ENCODE data around the gene MAGI1.

DNA sequence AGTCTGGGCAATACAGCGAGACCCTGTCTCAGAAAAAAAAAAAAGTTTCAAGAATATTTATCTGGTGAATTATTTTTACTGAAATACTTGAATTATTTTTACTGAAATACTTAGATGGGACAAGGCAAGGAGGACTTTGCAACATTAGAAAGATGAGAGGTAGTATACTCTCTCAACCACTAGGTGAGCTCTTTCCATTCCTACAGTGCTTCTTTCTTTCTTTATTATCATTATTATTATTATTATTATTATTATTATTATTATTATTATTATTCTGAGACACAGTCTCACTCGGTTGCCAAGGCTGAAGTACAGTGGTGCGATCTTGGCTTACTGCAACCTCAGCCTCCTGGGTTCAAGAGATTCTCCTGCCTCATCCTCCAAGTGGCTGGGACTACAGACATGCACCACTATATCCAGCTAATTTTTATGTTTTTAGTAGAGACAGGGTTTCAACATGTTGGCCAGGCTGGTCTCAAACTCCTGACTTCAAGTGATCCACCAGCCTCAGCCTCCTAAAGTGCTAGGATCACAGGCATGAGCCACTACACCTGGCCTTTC is 468.8 kb downstream of the MAGI1 start:
- TF ChIP-seq, protein P1, sequence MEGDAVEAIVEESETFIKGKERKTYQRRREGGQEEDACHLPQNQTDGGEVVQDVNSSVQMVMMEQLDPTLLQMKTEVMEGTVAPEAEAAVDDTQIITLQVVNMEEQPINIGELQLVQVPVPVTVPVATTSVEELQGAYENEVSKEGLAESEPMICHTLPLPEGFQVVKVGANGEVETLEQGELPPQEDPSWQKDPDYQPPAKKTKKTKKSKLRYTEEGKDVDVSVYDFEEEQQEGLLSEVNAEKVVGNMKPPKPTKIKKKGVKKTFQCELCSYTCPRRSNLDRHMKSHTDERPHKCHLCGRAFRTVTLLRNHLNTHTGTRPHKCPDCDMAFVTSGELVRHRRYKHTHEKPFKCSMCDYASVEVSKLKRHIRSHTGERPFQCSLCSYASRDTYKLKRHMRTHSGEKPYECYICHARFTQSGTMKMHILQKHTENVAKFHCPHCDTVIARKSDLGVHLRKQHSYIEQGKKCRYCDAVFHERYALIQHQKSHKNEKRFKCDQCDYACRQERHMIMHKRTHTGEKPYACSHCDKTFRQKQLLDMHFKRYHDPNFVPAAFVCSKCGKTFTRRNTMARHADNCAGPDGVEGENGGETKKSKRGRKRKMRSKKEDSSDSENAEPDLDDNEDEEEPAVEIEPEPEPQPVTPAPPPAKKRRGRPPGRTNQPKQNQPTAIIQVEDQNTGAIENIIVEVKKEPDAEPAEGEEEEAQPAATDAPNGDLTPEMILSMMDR (IDR thresholded peaks at IDR 0.05) = no peak
- TF ChIP-seq POLR2A (IDR thresholded peaks at IDR 0.05) = no peak
- no peak for TF ChIP-seq POLR2AphosphoS5 (IDR thresholded peaks at IDR 0.05)

Data from breast epithelium (tissue), 3 donors.